ENCODE results near the gene SLC38A4.
"Not testable (repeated sequence)": the region's sequence is repeated elsewhere in the genome, so short reads cannot be mapped to it uniquely, and the experiment has no call there.

- TF ChIP-seq EP300 (IDR thresholded peaks at IDR 0.05; ENCODE audit: borderline replicate concordance in 1 of 2, low read depth in 1 of 2, low read length in 1 of 2); POLR2AphosphoS5 (IDR thresholded peaks at IDR 0.05; ENCODE audit: low read depth, low read length); TAF1 (IDR thresholded peaks at IDR 0.05; ENCODE audit: borderline replicate concordance, low read depth, low read length); REST (IDR thresholded peaks at IDR 0.05; ENCODE audit: low read depth, low read length); MAX (IDR thresholded peaks at IDR 0.05; ENCODE audit: low read depth); GATA2 (CRISPR knock-in tag; IDR thresholded peaks at IDR 0.05); RAD21 (IDR thresholded peaks at IDR 0.05; ENCODE audit: low read length): not testable (repeated sequence)
Observed at GRCh38 chr12:46848792-46849191, 23.0 kb upstream of the SLC38A4 start.

Measured in SK-N-SH (cell line).